Stimulated activated CD4-positive, alpha-beta T cell treated with anti-CD3 and anti-CD28 coated beads, Interleukin-2, amount 100 ng/mL, for 24 hours (primary cell): ENCODE data around the gene NTN1.
"Not testable (repeated sequence)": the region's sequence is repeated elsewhere in the genome, so short reads cannot be mapped to it uniquely, and the experiment has no call there.

Source experiments
- DNase-seq, 2 donors: peaks; one replicate each; pipeline ENCODE4 v3.0.0-alpha.2; 2020

The NTN1 gene

GRCh38 chr17:9256751-9257629 lies 235.7 kb downstream of the NTN1 start:
- no peak for DNase-seq

GRCh38 chr17:9257630-9257965 lies 236.3 kb downstream of the NTN1 start:
- DNase-seq, result not testable (repeated sequence)

GRCh38 chr17:9258115-9259015 lies 237.1 kb downstream of the NTN1 start:
- no peak for DNase-seq

GRCh38 chr17:9259419-9259818 lies 238.1 kb downstream of the NTN1 start:
- DNase-seq, result no peak

- no peak for DNase-seq
These were observed 240.0 kb downstream of the NTN1 start for GRCh38 chr17:9261081-9262012.

- no peak for DNase-seq
These were observed 244.8 kb downstream of the NTN1 start for GRCh38 chr17:9266031-9266680.

GRCh38 chr17:9266697-9267117 lies 245.4 kb downstream of the NTN1 start:
- DNase-seq, result no peak

GRCh38 chr17:9268546-9268945 lies 247.2 kb downstream of the NTN1 start:
- no peak for DNase-seq

GRCh38 chr17:9269350-9270035 lies 248.2 kb downstream of the NTN1 start:
- no peak for DNase-seq

- no peak for DNase-seq
These were observed 249.6 kb downstream of the NTN1 start for GRCh38 chr17:9270921-9271320.

GRCh38 chr17:9271989-9272388 lies 250.7 kb downstream of the NTN1 start:
- DNase-seq, result no peak

- no peak for DNase-seq
These were observed 251.3 kb downstream of the NTN1 start for GRCh38 chr17:9272501-9273200.

GRCh38 chr17:9273428-9274391 lies 252.4 kb downstream of the NTN1 start:
- DNase-seq, result peak; percentile 44 to 51

GRCh38 chr17:9274973-9275372 lies 253.7 kb downstream of the NTN1 start:
- DNase-seq, result no peak

- DNase-seq, result no peak
These were observed 258.6 kb downstream of the NTN1 start for GRCh38 chr17:9279893-9280292.

- DNase-seq, result no peak
These were observed 262.6 kb downstream of the NTN1 start for GRCh38 chr17:9283909-9284308.

GRCh38 chr17:9284884-9285283 lies 263.6 kb downstream of the NTN1 start:
- DNase-seq, result no peak

GRCh38 chr17:9285602-9286427 lies 264.5 kb downstream of the NTN1 start:
- no peak for DNase-seq

- DNase-seq, result no peak
These were observed 265.1 kb downstream of the NTN1 start for GRCh38 chr17:9286434-9286833.
